ENCODE data around the gene HIPK2. TPM values are rescaled to one million over a fixed set of nuclear protein-coding genes. Genes with fewer than 3 reads are reported as not detected.

HIPK2 gene
- 36.1 and 41.0 TPM in 2 replicates for total RNA-seq

GRCh38 chr7:139777948-139778841 is at the start of gene HIPK2:
TSS of gene HIPK2 (minus strand) at chr7:139777998. CDS start at chr7:139777623, 375 bp downstream.

GRCh38 chr7:139523199-139523941 is 254.4 kb downstream of the HIPK2 start, which contains the start of gene CLEC2L:
TSS of gene CLEC2L (plus strand) at chr7:139523685. CDS start at chr7:139523928, 243 bp downstream.

Other genes starting within 250 kb of the HIPK2 start
- gene TBXAS1, start 51.3 kb upstream of the HIPK2 start, total RNA-seq: 1.6 and 5.0 TPM in 2 replicates

Measured in placental epithelial cell (primary cell).